GM06990 (cell line): ENCODE results near the gene MGST3.
"Not testable (repeated sequence)": the region's sequence is repeated elsewhere in the genome, so short reads cannot be mapped to it uniquely, and the experiment has no call there.

Source experiments
- DNase-seq: peaks from one replicate; pipeline ENCODE4 v3.0.0-alpha.2; 2011; ENCODE audit not compliant: insufficient read length; ENCODE audit errors: extremely low read depth
- H3K27me3 ChIP-seq: replicated peaks from 2 replicates; pipeline ENCODE4 v1.6.0; 2011; ENCODE audit warnings: low read length; ENCODE audit not compliant: control insufficient read depth, insufficient read depth
- H3K36me3 ChIP-seq: 2 replicates; pipeline ENCODE4 v1.5.1; 2011; ENCODE audit warnings: low read length; ENCODE audit not compliant: control insufficient read depth, insufficient read depth
- H3K4me3 ChIP-seq: replicated peaks from 2 replicates; pipeline ENCODE4 v1.5.1; 2011; ENCODE audit warnings: low read depth, mild to moderate bottlenecking, control low read depth, low read length
- TF ChIP-seq, protein P1 (sequence below): IDR thresholded peaks from 2 replicates; pipeline ENCODE4 v1.5.1; 2011; ENCODE audit warnings: low read length, control low read depth, mild to moderate bottlenecking, inconsistent platforms; ENCODE audit not compliant: insufficient read depth, poor library complexity, severe bottlenecking

MGST3 gene

DNA sequence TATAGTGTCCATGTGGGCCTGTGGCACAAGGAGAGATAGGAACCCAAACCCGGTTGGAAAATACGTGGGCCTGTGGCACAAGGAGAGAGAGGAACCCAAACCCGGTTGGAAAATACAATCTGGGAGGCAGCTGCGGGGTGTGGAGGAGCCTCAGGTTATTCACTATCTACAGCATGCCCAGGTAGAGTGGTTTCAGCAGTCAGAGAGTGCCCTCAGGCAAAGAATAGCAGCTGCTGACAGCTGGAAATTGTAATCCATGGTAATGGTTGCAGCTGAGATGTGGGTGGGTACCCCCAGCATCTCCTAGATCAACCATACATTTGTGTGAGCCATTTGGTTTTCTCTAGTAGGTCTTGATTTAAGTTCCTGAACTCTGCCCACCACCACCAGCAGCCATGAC, 25.8 kb upstream of the MGST3 start:
- no peak for DNase-seq
- H3K36me3 ChIP-seq, result no peaks in the 10 kb centered on the region
- H3K4me3 ChIP-seq, result no peak overlapping the region
- no peaks in the 10 kb centered on the region for H3K27me3 ChIP-seq
- TF ChIP-seq, protein P1, sequence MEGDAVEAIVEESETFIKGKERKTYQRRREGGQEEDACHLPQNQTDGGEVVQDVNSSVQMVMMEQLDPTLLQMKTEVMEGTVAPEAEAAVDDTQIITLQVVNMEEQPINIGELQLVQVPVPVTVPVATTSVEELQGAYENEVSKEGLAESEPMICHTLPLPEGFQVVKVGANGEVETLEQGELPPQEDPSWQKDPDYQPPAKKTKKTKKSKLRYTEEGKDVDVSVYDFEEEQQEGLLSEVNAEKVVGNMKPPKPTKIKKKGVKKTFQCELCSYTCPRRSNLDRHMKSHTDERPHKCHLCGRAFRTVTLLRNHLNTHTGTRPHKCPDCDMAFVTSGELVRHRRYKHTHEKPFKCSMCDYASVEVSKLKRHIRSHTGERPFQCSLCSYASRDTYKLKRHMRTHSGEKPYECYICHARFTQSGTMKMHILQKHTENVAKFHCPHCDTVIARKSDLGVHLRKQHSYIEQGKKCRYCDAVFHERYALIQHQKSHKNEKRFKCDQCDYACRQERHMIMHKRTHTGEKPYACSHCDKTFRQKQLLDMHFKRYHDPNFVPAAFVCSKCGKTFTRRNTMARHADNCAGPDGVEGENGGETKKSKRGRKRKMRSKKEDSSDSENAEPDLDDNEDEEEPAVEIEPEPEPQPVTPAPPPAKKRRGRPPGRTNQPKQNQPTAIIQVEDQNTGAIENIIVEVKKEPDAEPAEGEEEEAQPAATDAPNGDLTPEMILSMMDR, result no peak

DNA sequence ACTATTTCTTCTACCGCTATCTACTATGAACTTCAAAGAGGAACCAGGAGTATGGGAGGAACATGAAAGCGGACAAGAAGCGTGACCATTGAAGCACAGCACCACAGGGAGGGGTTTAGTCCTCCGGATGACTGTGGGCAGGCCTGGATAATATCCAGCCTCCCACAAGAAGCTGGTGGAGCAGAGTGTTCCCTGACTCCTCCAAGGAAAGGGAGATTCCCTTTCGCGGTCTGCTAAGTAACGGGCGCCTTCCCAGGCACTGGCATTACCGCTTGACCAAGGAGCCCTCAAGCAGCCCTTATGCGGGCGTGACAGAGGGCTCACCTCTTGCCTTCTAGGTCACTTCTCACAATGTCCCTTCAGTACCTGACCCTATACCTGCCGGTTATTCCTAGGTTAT, 24.4 kb upstream of the MGST3 start:
- DNase-seq, H3K4me3 ChIP-seq, H3K27me3 ChIP-seq, H3K36me3 ChIP-seq: not testable (repeated sequence)

DNA sequence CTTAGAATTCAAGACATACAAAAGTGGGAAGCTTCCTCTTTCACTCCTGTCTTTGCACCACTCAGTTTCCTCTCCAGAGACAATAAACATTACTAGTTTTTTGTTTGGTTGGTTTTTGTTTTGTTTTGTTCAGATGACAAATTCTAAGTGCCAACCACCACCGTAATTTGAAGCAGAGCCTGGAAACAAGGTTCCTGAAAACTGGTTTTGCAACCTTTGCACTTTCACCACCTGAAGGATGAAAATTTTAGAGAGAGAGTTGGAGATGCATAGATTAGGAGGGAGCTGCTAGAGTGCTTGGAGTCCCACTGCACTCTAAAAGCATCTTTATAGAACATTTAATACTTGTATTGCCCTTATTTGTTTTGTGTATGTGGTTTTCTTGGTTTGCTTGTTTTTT, 20.2 kb upstream of the MGST3 start:
- no peak for DNase-seq

DNA sequence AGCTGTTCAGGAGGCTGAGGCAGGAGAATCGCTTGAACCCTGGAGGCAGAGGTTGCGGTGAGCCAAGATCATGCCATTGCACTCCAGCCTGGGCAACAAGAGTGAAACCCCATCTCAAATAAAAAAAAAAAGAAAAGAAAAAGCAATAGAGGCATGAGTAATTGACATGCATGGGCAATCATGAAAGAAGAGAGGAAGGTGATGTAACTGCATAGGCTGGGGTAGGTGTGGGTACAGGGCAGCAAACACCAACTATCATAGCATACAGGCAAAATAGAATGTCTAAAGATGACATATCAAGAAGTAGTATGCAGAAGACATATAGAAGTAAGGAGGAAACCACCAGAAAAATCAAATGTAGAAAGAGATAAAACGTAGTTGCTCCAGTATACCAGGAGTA, 19.0 kb upstream of the MGST3 start:
- no peak for DNase-seq
- TF ChIP-seq, protein P1, result no peak
- Histone ChIP-seq H3K27me3 (no peaks in the 10 kb centered on the region), H3K36me3 (no peaks in the 10 kb centered on the region), H3K4me3 (no peak overlapping the region)

More for the DNA sequence above, 20.2 kb upstream of the MGST3 start:
- H3K36me3 ChIP-seq, result no peaks in the 10 kb centered on the region
- H3K4me3 ChIP-seq, result no peak overlapping the region
- TF ChIP-seq, protein P1, result no peak
- no peaks in the 10 kb centered on the region for H3K27me3 ChIP-seq

DNA sequence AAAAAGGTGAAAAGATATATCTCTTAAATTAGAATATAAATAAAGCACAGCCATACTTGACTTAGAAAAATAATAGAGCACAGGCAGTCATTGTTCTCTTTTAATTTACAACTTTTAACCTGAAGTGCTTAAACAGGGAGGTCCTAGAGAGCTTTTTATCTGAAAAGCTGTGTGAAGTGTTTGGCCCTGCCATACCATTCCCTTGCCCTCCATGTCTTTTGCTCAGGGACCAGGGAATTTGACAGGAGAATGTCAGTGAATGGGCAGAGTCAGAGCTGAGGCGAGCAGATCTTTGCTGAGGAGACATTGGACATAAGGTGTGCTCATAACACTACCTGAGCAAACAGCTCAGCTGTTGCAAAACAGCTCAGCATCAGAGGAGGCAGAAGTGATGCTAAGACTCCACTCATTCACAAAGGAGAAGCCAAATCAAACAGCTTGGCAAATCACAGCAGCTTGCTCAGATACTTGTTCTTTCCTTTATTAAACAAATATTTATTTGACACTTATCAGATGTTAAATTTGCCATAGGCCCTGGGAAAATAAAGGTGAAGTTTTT, 14.9 kb upstream of the MGST3 start:
- Histone ChIP-seq H3K27me3 (no peaks in the 10 kb centered on the region), H3K4me3 (no peak overlapping the region), H3K36me3 (no peaks in the 10 kb centered on the region)
- DNase-seq, result no peak
- TF ChIP-seq, protein P1, result no peak

DNA sequence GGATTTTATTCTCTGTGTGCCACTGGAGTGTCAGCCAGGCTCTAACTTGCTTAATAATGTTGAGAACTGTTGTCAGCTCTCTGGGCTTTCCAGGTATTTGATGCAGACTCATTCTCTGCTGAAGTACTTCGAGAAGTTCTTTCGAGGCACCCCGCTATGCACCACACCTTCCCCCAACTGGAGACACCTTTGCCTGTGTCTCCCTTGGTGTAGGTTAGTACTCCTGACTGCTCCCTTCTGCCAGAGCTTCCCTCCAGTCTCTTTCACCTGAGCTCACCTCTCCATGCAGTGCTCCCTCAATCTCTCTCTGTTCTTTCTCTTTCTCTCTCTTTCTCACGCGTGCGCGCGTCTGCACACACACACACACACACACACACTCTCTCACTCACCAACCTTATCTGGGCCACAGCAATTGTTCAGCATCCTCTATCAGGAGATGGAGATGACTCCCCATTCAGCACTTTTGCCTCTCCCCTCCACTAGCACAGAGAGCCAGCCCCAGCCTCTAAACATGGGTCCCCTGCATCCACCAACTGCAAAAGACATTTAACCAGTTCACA, 14.0 kb upstream of the MGST3 start:
- no peaks in the 10 kb centered on the region for H3K36me3 ChIP-seq
- TF ChIP-seq, protein P1, result no peak
- H3K4me3 ChIP-seq, result no peak overlapping the region
- no peaks in the 10 kb centered on the region for H3K27me3 ChIP-seq
- no peak for DNase-seq
